Ectodermal cell (in vitro differentiated cells): ENCODE data around the gene HDHD2.

Experiments
- H3K27ac ChIP-seq: 2 replicates; pipeline ENCODE4 v1.7.0; 2013; ENCODE audit warnings: mild to moderate bottlenecking, low read depth, low read length; ENCODE audit not compliant: insufficient read depth, poor library complexity, severe bottlenecking
- H3K27me3 ChIP-seq: 2 replicates; pipeline ENCODE4 v1.7.0; 2013; ENCODE audit warnings: mild to moderate bottlenecking, low read length; ENCODE audit not compliant: insufficient read depth, control insufficient read depth, poor library complexity, severe bottlenecking
- H3K36me3 ChIP-seq: one replicate; pipeline ENCODE4 v1.7.0; 2013; ENCODE audit warnings: low read length; ENCODE audit not compliant: control insufficient read depth, insufficient read depth
- H3K4me1 ChIP-seq: one replicate; pipeline ENCODE4 v1.7.0; 2013; ENCODE audit warnings: low read length; ENCODE audit not compliant: control insufficient read depth, insufficient read depth
- H3K4me3 ChIP-seq: 2 replicates; pipeline ENCODE4 v1.7.0; 2013; ENCODE audit warnings: low read depth, low read length, control low read depth; ENCODE audit not compliant: insufficient read depth
- H3K9me3 ChIP-seq: 2 replicates; pipeline ENCODE4 v1.7.0; 2013; ENCODE audit warnings: mild to moderate bottlenecking, low read length, moderate library complexity; ENCODE audit not compliant: control insufficient read depth
- WGBS, 2 experiments: methylation state at CpG; one replicate each; pipeline ENCODE4 v1.1.7; 2013; ENCODE audit warnings: missing lambda C conversion rate in 2 of 2; 5-methylcytosine and 5-hydroxymethylcytosine counted together

HDHD2 gene

DNA sequence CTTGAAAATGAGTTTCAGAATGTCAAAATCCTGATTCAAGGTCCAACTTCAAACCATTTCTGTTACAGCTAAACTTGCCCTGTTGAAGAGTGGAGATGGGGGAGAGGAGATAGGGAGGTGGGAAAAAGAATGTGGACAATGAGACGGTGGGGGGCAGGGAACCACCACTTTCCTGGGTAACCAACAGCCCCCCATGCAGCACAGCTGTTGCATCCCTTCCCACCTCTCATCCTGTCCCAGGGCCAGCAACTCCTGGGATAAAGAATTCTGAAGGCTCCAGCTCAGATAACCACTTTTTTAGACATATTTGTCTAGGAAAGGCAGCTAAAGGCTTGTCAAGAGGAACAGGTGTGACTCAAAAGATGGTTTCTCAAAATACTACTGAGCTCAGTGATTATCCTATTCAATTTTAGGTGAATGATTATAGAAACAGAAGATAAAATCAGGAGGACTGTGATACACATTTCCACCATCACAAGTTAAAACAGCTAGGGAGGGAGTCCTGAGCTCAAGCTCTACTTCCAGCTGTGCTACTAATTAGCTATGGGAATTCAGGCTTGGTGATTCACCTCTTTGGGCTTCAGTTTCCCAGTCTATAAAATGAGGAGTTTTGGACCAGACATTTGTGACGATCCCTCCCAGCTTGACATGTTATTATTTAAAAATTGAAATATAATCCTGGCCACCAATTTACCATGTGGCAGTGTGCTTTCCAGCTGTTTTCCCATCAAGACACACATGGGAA, 36.3 kb downstream of the HDHD2 start:
- H3K27me3 ChIP-seq: no peaks in the 10 kb centered on the region
- peaks cover 6% of the 10 kb centered on the region for H3K36me3 ChIP-seq
- H3K27ac ChIP-seq: no peak overlapping the region
- H3K9me3 ChIP-seq: no peaks in the 10 kb centered on the region
- peaks cover 11% of the 10 kb centered on the region for H3K4me1 ChIP-seq
- 64 to 86% methylated on average over 2 of the region's 2 CpGs for WGBS, 2 experiments
- no peak overlapping the region for H3K4me3 ChIP-seq

DNA sequence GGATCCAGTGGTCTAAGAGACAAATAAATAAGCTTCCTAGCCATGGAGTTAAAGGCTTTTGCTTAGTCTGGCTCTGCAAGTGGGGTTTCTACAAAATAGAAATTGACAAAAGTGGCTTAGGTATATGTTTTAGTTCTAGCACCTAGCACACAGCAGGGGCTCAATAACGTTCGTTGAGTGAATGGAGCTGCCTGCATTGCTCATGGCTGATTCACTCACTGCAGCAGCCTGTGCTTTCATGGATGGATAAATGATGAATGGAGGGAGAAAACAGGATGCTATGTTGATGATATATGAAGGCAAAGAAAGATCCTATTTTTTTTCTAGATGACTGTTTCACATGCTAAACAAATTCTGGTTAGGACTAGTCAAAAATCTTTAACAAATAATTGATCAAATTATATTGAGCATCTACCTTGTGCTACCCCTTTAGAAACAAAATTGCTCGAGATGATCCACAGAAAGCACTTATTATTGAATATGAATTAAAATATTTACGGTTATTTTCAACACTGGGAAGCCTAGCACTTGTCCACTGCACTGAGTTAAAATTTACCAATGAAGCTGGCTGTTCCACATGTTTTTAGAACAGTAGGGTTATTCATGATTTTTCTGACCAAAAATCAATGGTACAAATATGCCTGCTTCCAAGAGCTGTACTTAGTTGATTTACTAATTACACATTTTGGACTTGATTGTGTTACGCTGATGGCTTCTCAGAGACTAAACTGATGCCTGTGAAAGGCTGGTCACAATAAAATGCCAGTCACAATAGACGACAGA, 39.6 kb downstream of the HDHD2 start:
- Histone ChIP-seq H3K9me3 (no peaks in the 10 kb centered on the region), H3K27ac (no peak overlapping the region), H3K4me1 (peaks cover 17% of the 10 kb centered on the region), H3K36me3 (peaks cover 11% of the 10 kb centered on the region), H3K27me3 (no peaks in the 10 kb centered on the region), H3K4me3 (no peak overlapping the region)
- WGBS, 2 experiments: 78 to 87% methylated on average over 5 to 6 of the region's 6 CpGs

DNA sequence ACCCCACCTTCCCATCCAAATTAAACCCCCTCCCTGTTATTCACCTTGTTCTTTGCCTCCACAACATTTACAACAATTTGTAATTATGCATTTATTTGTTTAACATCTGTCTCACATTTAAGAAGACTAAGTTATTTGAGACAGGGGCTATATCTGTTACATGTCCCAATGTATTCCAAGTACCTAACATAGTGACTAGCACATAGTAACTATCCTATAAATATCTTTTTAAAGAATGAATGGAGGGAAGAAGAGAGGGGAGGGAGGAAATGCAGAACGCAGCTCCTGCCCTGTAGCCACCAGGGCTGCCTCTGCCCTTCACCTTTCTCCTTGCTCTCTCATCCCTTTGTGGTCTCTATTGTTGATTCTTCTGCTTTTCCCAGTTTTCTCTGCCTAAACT, 40.6 kb downstream of the HDHD2 start:
- H3K36me3 ChIP-seq: peaks cover 11% of the 10 kb centered on the region

DNA sequence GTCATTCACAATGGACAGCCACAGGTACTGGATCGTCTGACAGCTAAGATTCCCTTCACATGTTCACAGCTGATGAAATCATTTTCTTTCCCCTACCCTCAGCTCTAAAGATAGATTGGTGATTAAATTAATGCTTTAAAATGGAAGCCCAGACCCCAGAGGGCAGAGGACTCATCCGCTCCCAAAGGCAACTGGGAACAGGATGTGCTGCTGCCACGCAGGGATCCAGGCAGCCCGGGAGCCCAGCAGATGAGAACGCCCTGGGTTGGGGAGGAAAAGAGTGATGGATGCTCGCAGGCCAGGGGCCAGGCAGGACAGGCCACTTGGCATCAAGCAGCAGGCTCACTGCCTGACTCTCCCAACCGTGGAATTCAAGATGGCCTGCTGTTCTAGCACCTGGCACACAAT, 41.3 kb downstream of the HDHD2 start:
- Histone ChIP-seq H3K27me3 (no peaks in the 10 kb centered on the region), H3K4me1 (peaks cover 11% of the 10 kb centered on the region), H3K27ac (no peak overlapping the region), H3K36me3 (peaks cover 11% of the 10 kb centered on the region), H3K9me3 (no peaks in the 10 kb centered on the region), H3K4me3 (no peak overlapping the region)
- 83% methylated on average over 7 of the region's 7 CpGs for WGBS, 2 experiments

More for the DNA sequence above, 40.6 kb downstream of the HDHD2 start:
- Histone ChIP-seq H3K4me3 (no peak overlapping the region), H3K27ac (no peak overlapping the region), H3K27me3 (no peaks in the 10 kb centered on the region), H3K4me1 (peaks cover 17% of the 10 kb centered on the region), H3K9me3 (no peaks in the 10 kb centered on the region)
- 64 to 83% methylated on average over 1 of the region's 1 CpG for WGBS, 2 experiments

DNA sequence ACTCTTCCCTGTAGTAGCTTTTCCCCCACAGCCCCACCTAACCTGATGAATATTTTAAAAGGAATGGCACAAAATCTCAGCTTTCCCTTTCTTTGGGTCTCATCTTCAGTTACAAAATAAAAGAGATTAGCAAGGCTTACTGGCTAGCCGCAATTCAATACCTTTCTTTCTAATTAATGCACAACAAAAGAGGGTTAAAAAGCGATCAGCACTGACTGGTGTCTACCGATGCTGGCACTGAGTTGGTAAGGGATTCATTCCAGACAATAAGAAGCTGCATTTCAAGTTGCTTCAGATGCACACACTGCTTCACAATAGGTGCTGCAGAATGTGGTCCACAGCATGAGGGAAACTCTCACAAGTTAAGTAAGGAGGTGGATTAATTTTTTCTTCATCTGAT, 41.9 kb downstream of the HDHD2 start:
- WGBS, 2 experiments: 37 to 63% methylated on average over 3 of the region's 3 CpGs
- peaks cover 11% of the 10 kb centered on the region for H3K36me3 ChIP-seq
- H3K27ac ChIP-seq: no peak overlapping the region
- peaks cover 6% of the 10 kb centered on the region for H3K4me1 ChIP-seq
- no peaks in the 10 kb centered on the region for H3K27me3 ChIP-seq
- no peaks in the 10 kb centered on the region for H3K9me3 ChIP-seq
- no peak overlapping the region for H3K4me3 ChIP-seq

DNA sequence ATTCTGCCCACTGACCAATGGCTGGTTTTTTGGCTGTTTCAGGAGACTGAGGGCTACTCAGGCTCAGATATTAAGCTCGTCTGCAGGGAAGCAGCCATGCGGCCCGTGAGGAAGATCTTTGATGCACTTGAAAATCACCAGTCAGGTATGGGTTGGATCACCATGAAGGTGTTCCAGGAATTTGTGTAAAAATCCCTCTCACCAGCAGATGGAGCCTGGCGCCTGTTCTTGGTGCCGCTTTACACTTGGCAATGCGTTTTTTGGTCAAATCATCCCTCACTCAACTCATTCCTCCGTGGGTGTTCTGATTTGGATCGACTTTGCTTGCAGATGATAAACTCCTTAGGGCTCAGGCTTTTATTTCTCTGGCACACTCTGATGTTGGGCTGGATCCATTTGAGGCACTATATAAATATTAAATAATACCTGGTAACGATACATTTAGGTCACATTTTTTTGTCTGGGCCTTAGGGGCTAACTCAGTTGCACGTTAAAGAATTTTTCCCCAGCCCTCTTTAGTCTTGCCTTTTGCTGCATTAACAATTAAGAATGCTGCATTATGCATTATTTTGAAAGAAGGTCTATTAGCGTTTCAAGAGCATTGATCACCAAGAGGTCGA, 50.0 kb downstream of the HDHD2 start:
- Histone ChIP-seq H3K9me3 (no peaks in the 10 kb centered on the region), H3K36me3 (no peaks in the 10 kb centered on the region)
- WGBS, 2 experiments: 33 to 39% methylated on average over 12 of the region's 12 CpGs

DNA sequence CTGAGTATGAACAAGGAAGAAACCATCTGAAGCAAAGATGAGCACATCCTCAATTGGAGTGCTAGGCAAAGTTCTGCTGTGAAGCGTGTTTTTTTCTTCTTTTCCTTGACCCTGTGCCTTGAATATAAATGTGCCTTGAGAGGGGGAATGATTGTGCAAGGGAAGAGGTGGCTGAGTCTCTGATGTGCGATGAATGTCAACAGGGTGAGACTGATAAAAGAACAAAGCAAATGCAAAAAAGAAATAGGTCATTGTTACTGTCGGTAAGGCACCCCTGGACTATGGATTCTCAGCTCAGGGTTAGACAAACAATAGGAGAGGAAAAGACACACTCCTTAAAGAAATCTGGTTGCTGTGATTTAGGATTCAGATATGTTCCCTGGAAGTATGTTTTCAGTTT, 54.5 kb downstream of the HDHD2 start:
- Histone ChIP-seq H3K27ac (no peak overlapping the region), H3K9me3 (no peaks in the 10 kb centered on the region), H3K4me3 (no peak overlapping the region), H3K27me3 (no peaks in the 10 kb centered on the region), H3K36me3 (no peaks in the 10 kb centered on the region), H3K4me1 (no peaks in the 10 kb centered on the region)
- WGBS, 2 experiments: 71 to 80% methylated on average over 3 of the region's 3 CpGs

More for the DNA sequence above, 50.0 kb downstream of the HDHD2 start:
- Histone ChIP-seq H3K27me3 (no peaks in the 10 kb centered on the region), H3K4me1 (no peaks in the 10 kb centered on the region), H3K4me3 (no peak overlapping the region), H3K27ac (no peak overlapping the region)

DNA sequence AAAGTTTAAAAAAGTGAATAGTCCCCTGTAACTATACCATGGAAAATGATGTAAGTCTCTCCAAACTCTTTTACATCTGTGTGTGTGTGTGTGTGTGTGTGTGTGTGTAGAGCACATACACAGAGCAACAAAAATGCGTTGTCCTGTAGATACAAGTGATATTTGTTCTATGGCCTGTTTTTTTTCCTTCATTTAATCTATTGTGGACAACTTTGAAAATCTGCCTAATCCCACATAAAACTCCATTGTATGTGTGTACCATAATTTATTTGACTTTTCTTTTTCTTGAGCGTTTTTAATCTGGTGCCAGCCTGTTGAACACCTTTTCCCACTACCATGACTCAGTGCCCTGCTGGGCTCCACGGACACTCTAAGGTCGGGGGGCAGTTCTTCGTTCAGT, 62.6 kb downstream of the HDHD2 start:
- WGBS, 2 experiments: 86 to 93% methylated on average over 4 to 5 of the region's 5 CpGs
- no peak overlapping the region for H3K4me3 ChIP-seq
- no peaks in the 10 kb centered on the region for H3K36me3 ChIP-seq
- no peak overlapping the region for H3K27ac ChIP-seq
- H3K9me3 ChIP-seq: no peaks in the 10 kb centered on the region
- no peaks in the 10 kb centered on the region for H3K4me1 ChIP-seq
- H3K27me3 ChIP-seq: no peaks in the 10 kb centered on the region

DNA sequence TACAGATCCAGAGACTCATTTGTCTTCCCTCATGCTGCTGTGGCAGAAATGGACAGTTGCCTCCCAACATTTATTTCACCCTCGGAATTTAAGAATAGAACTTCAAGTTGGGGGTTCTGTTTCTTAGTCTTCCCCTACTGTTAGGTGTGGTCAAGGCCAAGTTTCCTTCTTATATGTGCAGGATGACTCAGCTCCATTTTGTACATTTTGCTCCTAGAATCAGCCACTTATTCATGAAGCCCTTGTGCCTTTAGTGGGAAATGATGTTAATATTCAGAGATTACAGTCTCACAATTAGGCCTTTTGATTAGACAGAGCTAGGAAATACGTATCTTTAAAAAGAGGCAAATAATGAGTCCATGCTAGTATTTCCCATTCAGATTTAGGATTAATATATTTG, 68.7 kb downstream of the HDHD2 start:
- Histone ChIP-seq H3K36me3 (no peaks in the 10 kb centered on the region), H3K9me3 (no peaks in the 10 kb centered on the region), H3K4me1 (no peaks in the 10 kb centered on the region), H3K27me3 (no peaks in the 10 kb centered on the region), H3K4me3 (no peak overlapping the region), H3K27ac (no peak overlapping the region)
- 89 to 90% methylated on average over 1 to 2 of the region's 2 CpGs for WGBS, 2 experiments

DNA sequence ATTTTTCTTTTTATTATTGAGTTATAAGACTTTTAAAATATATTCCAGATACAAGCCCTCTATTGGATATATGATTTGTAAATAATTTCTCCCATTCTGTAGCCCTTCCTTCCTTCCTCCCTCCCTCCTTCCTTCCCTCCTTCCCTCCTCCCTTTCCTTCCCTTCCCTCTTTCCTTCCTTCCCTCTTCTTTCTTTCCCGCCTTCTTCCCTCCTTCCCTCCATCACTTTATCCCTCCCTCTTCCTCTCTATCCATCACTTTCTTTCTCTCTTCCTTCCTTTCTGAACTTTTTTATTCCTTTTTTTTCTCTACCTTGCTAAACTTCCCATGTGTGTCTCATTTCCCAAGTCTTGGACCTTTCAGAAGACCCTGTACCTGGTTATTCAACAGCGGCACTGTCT, 69.4 kb downstream of the HDHD2 start:
- 92% methylated on average over 1 of the region's 2 CpGs for WGBS, 2 experiments
- Histone ChIP-seq H3K4me3 (no peak overlapping the region), H3K9me3 (no peaks in the 10 kb centered on the region), H3K27ac (no peak overlapping the region), H3K4me1 (no peaks in the 10 kb centered on the region), H3K27me3 (no peaks in the 10 kb centered on the region), H3K36me3 (no peaks in the 10 kb centered on the region)
